ENCODE measurements around the gene RMC1. TPM values are rescaled to one million over a fixed set of nuclear protein-coding genes. Genes with fewer than 3 reads are reported as not detected.
"Not testable (repeated sequence)": the region's sequence is repeated elsewhere in the genome, so short reads cannot be mapped to it uniquely, and the experiment has no call there.

Gene RMC1
- total RNA-seq, 2 experiments from 2014 or later, result 26.1 to 28.5 TPM

GRCh38 chr18:23550898-23551297, 47.6 kb downstream of the RMC1 start:
- Mint-ChIP-seq H3K27ac (no peak overlapping the region), H3K27me3 (no peaks in the 10 kb centered on the region), H3K9me3 (no peaks in the 10 kb centered on the region), H3K36me3 (ENCODE audit: low read depth) (peaks cover 39% of the 10 kb centered on the region), H3K4me1 (ENCODE audit: low read depth) (peaks cover 4% of the 10 kb centered on the region), H3K4me3 (no peak overlapping the region)
- ATAC-seq (no peak), DNase-seq (no peak)
- intact Hi-C loops (cut with micrococcal nuclease), result no loop called here
- ChIA-PET POLR2A (no interaction called here), CTCF (interaction anchor here (0.6 to 2.1 kb wide), 2 partner anchors 20 to 35 kb away, joined by 3 to 9 read pairs; no protein-coding TSS in a partner anchor)
- no peak for TF ChIP-seq CTCF (IDR thresholded peaks at IDR 0.05)

GRCh38 chr18:23551978-23552377, 48.7 kb downstream of the RMC1 start:
- Mint-ChIP-seq H3K9me3 (no peaks in the 10 kb centered on the region), H3K27me3 (no peaks in the 10 kb centered on the region), H3K27ac (no peak overlapping the region), H3K4me1 (ENCODE audit: low read depth) (no peaks in the 10 kb centered on the region), H3K36me3 (ENCODE audit: low read depth) (peaks cover 39% of the 10 kb centered on the region), H3K4me3 (no peak overlapping the region)
- DNase-seq (no peak), ATAC-seq (no peak)
- intact Hi-C loops (cut with micrococcal nuclease), result no loop called here
- ChIA-PET CTCF (interaction anchor here (0.6 to 2.1 kb wide), 3 partner anchors 36 to 309 kb away, joined by 3 to 9 read pairs (median 3); no protein-coding TSS in a partner anchor), POLR2A (no interaction called here)
- TF ChIP-seq CTCF (IDR thresholded peaks at IDR 0.05), result no peak

GRCh38 chr18:23552505-23552904, 49.2 kb downstream of the RMC1 start:
- ChIA-PET CTCF (interaction anchor here (0.7 to 2.1 kb wide), 3 partner anchors 36 to 69 kb away, joined by 3 to 9 read pairs (median 3); no protein-coding TSS in a partner anchor), POLR2A (no interaction called here)
- peaks cover 42% of the 10 kb centered on the region for H3K36me3 Mint-ChIP-seq (ENCODE audit: low read depth)
- H3K27ac Mint-ChIP-seq, result no peak overlapping the region
- ATAC-seq (no peak), DNase-seq (no peak)
- H3K4me3 Mint-ChIP-seq, result no peak overlapping the region
- H3K4me1 Mint-ChIP-seq (ENCODE audit: low read depth), result no peaks in the 10 kb centered on the region
- H3K27me3 Mint-ChIP-seq, result no peaks in the 10 kb centered on the region
- no peak for TF ChIP-seq CTCF (IDR thresholded peaks at IDR 0.05)
- H3K9me3 Mint-ChIP-seq, result no peaks in the 10 kb centered on the region
- intact Hi-C loops (cut with micrococcal nuclease), result no loop called here

- intact Hi-C loops (cut with micrococcal nuclease), result no loop called here
- Mint-ChIP-seq H3K4me1 (ENCODE audit: low read depth) (no peaks in the 10 kb centered on the region), H3K36me3 (ENCODE audit: low read depth) (peaks cover 44% of the 10 kb centered on the region), H3K9me3 (no peaks in the 10 kb centered on the region), H3K27me3 (no peaks in the 10 kb centered on the region), H3K27ac (no peak overlapping the region), H3K4me3 (no peak overlapping the region)
- no peak for ATAC-seq
- ChIA-PET CTCF (interaction anchor here (1.2 to 1.3 kb wide), 2 partner anchors 17 to 37 kb away, joined by 3 to 4 read pairs; no protein-coding TSS in a partner anchor), POLR2A (no interaction called here)
- DNase-seq, result no peak
- no peak for TF ChIP-seq CTCF (IDR thresholded peaks at IDR 0.05)
Measured at GRCh38 chr18:23553887-23554286, 50.6 kb downstream of the RMC1 start.

- TF ChIP-seq CTCF (IDR thresholded peaks at IDR 0.05), result no peak
- intact Hi-C loops (cut with micrococcal nuclease), result no loop called here
- Mint-ChIP-seq H3K9me3 (no peaks in the 10 kb centered on the region), H3K27me3 (no peaks in the 10 kb centered on the region), H3K4me3 (no peak overlapping the region), H3K36me3 (ENCODE audit: low read depth) (peaks cover 45% of the 10 kb centered on the region), H3K4me1 (ENCODE audit: low read depth) (no peaks in the 10 kb centered on the region), H3K27ac (peak overlapping the region; percentile 19)
- ATAC-seq, result no peak
- no peak for DNase-seq
- POLR2A ChIA-PET, result no interaction called here
- CTCF ChIA-PET, result interaction anchor here (1.2 to 1.5 kb wide), 3 partner anchors 11 to 58 kb away, joined by 3 to 5 read pairs (median 3); no protein-coding TSS in a partner anchor
Measured at GRCh38 chr18:23556145-23556780, 53.0 kb downstream of the RMC1 start.

GRCh38 chr18:23557511-23557910, 54.2 kb downstream of the RMC1 start:
- H3K36me3 Mint-ChIP-seq (ENCODE audit: low read depth), result peaks cover 40% of the 10 kb centered on the region
- H3K27me3 Mint-ChIP-seq; POLR2A ChIA-PET; DNase-seq; CTCF ChIA-PET; ATAC-seq; H3K27ac Mint-ChIP-seq; intact Hi-C loops (cut with micrococcal nuclease); H3K9me3 Mint-ChIP-seq; H3K4me3 Mint-ChIP-seq; H3K4me1 Mint-ChIP-seq (ENCODE audit: low read depth): not testable (repeated sequence)
